NOMO-1 treated with dmso at 0.1 percent for 144 hours (cell line): Measurements from ENCODE around the gene CASK.

Experiments
- DNase-seq: peaks from one replicate; lab custom pipeline; 2025; ENCODE audit not compliant: unreplicated experiment; lab: John Stamatoyannopoulos, UW

CASK gene

DNA sequence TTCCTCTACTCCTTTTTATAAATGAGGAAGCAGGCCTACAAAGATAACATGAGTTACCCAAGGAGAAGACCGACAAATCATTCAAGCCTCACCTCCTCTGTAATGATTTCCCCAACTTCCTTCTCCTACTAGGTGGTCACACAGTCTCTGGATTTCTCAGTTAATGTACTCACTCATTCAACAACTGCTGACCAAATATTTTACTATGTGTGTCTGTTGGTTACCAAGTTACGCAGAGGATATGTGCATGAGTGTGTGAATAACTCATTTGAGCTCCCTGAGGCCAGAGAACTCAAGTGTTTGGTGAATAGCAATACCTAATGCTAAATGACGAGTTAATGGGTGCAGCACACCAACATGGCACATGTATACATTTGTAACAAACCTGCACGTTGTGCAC lies 10.4 kb downstream of the CASK start:
- no peak for DNase-seq

DNA sequence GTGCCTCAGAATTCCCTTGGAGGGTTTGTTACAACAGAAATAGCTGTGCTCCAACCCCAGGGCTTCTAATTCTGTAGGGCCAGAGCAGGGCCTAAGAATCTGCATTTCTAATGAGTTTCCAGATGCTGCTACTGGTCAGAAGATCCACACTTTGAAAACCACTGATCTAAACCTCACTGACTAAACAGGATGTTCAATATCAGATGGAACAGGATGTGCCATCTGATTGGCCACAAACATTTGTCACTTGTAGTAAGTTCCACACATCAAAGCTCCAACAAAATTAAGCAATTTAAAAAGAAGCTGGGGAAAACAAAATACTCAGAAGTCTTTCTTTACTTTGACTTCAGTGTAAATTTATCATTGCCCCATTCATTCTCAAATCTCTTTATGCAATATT lies 14.3 kb downstream of the CASK start:
- no peak for DNase-seq

DNA sequence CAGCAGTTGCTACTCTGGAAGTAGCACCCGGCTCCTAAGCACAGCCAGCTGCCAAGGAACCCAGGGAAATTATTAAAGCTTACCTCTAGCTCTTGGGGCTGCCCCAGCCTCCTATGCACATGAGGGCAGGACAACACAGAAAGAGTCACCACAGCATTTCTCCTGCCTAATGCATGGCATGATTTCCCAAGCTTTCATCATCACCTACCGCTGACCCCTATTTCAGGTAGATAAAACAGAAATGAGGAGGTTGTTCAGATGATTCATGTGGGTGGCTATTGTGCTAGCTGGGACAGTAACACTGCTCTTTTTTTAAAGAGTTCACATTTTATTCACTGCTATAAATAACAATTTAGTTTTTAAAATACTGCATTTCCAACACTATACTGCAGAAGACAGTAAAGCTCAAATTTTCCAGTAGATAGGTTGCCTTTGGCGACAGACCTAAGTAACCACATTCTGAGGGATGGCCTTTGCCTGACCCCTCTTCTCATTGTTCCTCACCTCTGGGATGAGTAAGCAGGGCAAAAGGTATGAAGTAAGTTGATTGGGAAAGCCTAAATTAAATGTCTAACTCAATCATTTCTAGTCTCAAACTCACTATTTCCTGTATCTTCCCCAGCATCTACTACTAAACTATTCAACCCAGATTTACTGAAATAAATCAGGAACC lies 16.7 kb downstream of the CASK start:
- no peak for DNase-seq

DNA sequence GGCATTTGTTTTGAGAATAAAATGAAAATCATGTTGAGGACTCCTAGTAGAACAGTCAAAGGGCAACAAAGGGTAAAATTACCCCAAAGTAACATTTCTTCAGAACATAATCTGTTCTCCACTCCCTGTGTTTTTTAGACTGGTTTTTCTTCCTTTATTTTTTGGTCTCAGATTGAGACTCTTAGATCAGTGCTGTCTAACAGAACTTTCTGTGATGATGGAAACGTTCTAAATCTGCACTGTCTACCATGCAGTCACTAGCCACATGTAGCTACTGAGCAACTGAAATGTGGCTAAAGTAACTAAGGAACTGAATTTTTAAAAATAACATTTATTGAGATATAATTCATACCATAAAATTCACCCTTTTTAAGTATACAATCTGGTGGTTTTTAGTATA lies 19.8 kb downstream of the CASK start:
- DNase-seq, result no peak

DNA sequence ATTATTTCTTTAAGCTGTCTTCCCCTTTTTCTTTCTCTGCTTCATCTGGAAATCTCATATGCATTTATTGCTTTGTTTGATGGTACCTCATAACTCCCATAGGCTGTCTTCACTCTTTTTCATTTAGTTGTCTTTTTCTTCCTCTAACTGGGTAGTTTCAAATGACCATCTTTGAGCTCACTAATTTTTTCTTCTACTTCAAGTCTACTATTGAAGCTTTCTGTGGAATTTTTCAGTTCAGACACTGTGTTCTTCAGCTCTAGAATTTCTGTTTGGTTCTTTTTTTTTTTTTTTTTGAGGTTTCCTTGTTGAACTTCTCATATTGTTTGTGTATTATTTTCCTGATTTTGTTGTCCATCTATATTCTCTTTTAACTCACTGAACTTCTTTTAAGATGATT lies 23.0 kb downstream of the CASK start:
- no peak for DNase-seq

DNA sequence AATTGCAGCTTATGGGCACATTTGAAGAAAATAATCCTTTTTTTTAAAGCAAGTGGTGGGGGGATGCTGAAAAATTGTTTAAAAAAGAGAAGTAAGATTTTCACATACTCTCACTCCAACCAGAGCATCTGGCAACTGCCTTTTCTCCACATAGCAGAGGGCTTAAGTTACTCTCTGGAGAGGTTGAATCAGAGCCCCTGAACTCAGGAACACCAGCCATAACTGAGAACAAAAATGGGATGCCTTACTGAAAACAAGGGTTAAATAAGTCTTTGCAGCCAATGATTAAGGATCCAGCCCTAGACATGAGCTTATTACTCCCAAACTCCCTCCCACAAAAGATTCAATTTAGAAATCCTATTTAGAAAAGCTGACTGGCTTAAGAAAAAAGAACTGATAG lies 27.5 kb downstream of the CASK start:
- no peak for DNase-seq

DNA sequence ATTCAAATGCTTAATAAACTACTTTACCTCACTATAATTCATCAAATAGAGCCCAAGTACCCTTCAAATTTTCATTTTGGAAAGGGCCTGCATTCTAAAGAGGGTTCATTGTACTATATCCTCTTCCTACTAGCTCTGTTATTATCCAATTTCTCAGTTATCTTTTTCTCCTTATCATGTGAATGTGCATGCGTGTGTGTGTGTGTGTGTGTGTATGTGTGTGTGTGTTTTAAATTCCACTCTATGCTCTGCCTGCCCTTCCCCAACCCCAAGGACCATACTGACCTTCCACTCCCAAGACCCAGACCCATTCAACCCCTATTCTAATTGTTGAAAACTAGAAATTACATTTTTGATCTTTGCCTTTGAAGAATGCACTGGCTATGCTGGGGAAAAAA lies 33.3 kb downstream of the CASK start:
- no peak for DNase-seq

DNA sequence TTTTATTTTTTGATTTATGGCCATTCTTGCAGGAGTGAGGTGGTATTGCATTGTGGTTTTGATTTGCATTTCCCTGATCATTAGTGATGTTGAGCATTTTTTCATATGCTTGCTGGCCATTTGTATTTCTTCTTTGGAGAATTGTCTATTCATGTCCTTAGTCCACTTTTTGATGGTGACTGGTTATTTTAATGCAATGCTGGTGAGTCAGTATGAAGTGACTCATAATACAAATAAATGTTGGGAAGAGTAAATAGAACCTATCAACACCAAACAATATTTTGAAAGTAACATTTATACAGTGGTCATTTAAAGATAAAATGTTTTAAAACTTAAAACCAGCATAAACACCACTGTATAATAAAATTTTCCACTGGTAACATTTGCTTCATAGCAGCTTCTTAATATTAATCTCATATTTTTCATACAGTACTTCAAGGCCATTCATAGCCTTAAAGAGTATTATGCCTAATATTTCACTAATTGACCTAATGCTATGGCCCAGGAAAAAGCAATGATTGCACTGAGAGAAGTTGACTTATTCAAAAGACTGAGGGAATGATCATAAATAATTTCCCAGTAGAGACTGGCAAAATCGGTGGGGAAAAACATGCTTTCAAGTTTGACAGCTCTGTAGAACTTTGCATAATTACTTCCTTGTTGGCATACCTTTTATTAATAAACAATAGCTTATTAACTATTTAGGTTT lies 33.9 kb downstream of the CASK start:
- no peak for DNase-seq

DNA sequence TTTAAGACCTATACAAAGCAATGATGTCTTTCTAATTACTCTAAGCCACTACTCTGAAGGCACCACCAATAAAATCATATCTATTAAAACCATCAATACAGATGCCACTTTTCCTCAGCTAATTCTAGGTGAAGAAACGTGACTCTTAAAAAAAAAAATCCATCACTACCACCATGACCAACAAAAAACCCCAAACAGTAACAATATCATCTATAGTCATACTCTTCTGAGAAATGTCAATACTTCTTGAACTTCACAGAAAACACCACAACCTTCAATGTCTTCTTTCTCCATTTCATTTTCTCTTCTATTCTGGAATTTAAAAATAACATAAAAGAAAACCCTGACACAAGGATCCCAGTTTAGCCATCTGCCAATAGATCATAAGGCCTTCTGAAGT lies 35.7 kb downstream of the CASK start:
- no peak for DNase-seq

DNA sequence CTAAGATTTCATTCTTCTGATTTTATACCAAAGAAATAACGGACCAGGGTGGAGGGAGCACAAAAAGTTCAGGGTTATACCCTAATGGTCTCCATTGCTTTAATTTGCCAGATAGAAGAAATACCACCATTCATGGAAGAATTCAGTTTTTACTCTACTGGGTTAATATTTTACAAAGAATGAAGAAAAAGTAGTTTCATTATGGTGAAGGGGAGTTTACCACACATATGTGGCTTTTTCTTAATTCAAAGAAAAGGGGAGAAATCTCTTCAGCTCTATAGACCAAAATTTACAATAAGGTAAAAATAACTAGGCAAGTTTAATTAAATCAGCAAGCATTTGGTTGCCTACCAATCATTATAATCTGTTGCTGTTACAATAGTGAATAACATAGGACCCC lies 37.6 kb downstream of the CASK start:
- DNase-seq, result no peak

DNA sequence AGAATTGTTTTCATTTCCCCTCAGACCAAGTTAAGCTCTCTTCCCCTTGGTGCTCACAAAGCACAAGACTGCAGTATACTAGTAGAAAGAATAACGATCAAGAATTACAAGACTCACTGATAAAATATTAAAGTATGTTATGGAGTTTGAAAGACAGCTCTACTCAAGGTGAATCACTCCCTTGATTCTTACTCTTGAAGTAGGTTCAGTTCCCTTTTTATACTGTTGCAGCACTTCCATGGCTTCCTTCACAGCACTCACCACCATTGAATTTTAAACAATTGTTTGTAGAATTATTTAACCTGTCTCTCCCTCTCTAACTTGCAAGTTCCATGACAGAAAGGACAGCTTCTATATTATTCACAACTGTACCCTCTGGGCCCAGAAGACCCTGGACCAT lies 42.2 kb downstream of the CASK start:
- peak; percentile 8 for DNase-seq

DNA sequence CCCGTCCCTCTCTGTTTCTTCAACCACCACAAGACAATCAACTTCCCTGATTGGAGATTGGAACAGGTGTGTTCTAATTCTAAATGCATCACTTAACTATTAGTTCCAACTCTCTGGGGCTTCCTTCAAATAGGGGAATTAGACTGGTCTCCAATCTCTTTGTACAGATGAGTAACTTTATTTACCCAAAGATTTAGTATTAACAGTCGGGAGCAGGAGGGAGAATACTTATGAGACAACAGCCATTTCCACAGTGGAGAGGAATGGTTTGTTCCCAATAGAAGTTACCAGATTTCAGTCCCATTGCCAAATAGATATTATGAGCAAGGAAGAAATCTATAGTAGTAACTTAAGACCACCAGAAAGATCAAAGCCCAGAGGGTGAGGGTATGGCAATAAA lies 46.2 kb downstream of the CASK start:
- DNase-seq, result no peak

DNA sequence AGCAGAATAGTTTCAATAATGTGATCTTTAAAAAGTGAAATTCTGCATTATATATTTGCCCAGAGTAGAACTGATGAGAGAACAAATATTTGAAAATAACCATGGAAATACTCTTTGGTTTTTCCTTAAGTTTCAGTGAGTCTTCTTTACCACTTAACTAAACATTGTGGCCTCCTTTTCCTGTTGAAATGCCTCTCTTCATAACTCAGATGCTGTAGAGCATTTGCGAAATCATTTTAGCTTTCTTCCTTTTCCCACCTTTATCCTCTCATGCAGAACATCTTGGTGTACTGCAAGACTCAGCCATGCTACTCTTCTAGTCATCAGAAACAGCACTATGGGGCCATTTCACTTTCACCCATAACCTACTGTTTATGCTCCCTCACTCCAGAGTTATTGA lies 48.2 kb downstream of the CASK start:
- DNase-seq, result no peak

DNA sequence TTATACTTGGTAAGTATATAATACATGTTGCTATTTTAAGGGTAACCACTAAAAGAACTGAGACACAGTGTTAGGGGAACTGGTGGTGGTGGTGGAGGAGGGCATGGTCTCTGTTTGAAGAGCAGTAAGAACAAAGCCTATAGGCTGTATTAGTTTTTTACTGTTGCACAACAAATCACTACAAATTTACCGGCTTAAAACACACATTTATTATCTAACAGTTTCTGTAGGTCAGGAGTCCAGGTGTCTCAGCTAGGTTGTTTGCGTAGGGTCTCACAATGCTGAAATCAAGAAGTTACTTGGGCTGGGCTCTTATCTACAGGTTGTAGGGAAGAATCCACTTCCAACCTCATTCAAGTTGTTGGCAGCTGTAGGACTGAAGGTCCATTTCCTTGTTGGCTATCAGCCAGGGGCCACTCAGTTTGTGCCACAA lies 52.6 kb downstream of the CASK start:
- DNase-seq, result no peak

DNA sequence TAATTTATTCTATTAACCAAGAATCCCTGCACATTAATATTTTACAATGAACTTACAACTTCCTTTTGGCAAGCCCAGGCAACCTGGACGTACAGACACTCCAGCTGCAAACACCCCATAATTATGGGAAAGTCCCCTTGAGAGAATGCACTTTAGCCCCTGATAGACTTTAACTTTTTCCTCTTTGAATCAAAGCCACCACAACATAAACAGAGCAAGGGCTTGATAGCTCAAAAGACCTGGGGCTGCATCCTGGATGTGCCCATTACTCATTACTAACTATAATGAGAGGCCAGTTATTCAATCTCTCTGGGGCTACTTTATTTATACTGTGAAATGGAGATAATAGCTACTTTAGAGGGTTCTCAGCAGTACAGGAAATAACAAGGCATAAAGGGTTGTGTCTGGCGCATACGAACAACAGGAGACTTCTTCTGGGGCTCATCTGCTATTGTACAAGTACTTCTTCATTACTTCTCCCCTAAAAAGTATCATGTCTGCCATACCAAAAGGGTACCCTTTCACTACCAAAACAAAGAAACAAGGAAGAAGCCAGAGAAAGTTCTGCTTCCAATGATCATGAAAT lies 54.9 kb downstream of the CASK start:
- no peak for DNase-seq

DNA sequence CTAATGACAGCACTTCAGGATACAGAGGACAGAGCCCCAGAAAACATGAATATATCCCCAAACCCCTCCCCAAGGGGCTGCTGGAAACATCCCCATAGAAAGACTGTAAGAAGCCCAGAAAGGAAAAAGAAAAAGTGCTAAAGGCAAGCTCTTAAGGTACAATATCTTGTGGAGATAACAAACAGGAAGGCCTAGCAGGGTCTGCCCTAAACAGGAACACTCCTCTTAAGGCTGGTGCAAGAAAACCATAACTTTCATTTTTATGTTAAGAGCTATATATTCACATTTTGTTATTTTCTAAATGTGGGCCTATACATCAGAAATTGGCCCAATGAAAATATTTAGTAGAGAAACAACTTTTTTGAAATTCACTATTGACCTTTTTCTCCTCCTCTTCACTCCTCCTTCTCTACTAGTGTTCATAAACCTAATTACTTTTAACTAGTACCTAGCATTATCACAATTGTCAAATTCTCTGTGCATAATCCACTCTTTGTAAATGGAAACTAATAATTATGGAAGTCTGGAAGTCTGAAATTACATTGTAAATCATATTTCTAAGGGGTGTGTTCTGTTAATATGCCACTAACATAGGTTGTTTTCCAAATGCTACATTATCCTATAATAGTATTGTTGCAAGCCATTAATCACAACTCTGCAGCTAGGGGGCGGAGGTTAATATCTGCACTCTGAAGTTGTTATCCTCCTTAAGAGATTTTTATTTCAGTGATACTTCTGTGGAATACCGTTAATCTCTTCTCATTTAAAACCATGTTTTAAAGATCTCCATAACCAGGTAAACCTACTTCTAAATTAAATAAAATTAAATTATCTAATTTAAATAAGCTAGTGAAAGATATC lies 59.8 kb downstream of the CASK start:
- DNase-seq, result no peak

DNA sequence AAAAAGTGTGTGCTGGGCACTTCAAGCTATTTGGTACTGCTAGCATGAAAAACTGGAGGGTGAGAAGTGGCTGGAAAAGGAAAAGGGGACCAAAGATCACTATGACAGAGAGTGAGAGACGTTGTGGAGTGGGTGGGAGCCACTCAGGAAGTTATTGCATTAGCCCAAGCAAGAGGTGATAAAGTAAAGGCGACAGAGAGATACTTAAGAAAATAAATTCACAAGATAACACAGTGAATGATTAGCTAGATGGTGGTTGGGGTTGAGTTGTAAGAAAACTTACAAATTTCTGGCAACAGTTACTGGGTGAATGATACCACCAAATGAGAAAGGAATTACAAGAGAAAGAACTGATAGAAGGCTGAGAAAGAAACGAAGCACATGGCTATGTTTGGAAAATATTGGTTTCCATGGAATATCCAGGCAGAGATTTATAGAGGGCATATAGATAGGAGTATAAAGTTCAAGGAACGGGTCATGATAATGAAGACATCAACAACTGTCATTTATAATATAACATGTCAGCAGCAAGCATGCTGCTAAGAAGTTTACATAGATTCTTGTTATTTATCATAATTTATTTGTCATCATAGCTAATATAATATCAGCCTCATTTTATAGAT lies 60.7 kb downstream of the CASK start:
- no peak for DNase-seq

DNA sequence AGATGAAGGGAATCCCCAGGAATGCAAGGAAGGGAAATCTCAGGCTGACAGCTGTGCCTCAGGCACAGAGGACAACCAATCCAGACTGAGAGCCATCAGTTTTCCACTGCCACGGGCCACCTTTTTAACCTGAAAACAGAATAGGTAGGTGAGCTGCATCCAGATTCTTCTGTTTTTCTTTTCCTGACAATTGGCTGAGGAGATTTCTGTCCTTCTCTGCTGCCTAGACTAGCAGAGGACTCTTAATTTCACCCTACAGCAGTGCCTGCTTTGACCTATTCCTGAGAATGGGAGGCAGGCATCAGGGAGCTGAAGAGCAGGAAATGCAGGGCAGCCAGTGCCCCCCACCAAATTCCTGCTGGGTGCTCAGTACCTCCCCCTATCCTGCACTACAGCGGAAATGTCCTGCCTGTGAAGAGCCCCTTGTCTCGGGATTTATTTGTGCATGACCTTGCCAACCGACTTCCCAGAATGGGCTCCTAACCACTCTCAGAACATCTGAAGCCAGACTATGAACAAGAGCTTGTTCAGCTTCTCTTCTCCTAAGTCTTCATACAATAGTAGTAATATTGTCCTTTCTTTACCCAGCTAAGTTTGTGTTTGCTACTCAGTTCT lies 65.1 kb downstream of the CASK start:
- DNase-seq, result no peak

DNA sequence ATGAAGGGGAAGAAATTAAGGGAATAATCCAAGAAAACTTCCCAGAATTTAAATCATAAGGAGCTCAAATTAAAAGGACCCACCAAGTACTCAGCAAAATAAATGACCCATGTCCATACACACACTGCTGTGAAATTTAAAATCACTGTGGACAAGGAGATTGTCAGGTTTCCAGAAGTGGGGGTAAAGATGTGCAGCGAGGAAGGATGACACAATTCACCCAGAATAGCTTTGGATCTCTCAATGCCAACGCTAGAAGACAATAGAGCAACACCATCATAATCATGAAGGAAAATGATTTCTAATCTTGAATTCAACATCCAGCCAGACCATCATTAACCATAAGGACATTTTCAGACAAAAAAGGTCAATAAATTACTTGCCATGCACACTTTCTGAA lies 65.7 kb downstream of the CASK start:
- DNase-seq, result no peak

DNA sequence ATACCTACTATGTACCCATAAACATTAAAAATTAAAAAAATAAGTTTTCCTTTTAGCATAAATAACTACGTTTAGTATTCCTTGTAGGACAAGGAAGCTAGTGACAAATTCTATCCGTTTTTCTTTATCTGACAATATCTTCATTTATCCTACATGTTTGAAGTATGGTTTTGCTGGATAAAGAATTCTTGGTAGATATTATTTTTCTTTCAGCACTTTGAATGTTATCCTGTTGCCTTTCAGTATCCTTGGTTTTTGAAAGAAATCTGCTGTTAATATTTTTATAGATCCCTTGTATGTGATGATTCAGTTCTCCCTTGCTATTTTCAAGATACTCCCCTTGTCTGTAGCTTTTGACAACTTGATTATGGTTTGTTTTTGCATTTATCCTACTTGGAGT lies 76.6 kb downstream of the CASK start:
- no peak for DNase-seq
